Progenitor cell of endocrine pancreas (in vitro differentiated cells): ENCODE results near the gene TFEB. TPM values are rescaled to one million over a fixed set of nuclear protein-coding genes. Genes with fewer than 3 reads are reported as not detected.

ENCODE experiments used
- DNase-seq: peaks from one replicate; pipeline ENCODE4 v3.0.0; 2021; ENCODE audit warnings: low spot score; ENCODE audit not compliant: unreplicated experiment
- H3K27ac Mint-ChIP-seq: 2 replicates; pipeline ENCODE4 v1.8.0; 2021; ENCODE audit warnings: mild to moderate bottlenecking, moderate library complexity, mixed read lengths
- H3K27me3 Mint-ChIP-seq: 2 replicates; pipeline ENCODE4 v1.8.0; 2021; ENCODE audit warnings: mixed read lengths
- H3K36me3 Mint-ChIP-seq: 2 replicates; pipeline ENCODE4 v1.8.0; 2022; ENCODE audit warnings: mixed read lengths; ENCODE audit not compliant: insufficient read depth
- H3K4me1 Mint-ChIP-seq: 2 replicates; pipeline ENCODE4 v1.8.0; 2021; ENCODE audit warnings: low read depth, mixed read lengths
- H3K4me3 Mint-ChIP-seq: 2 replicates; pipeline ENCODE4 v1.8.0; 2021; ENCODE audit warnings: low read depth, mild to moderate bottlenecking, moderate library complexity, mixed read lengths
- H3K9me3 Mint-ChIP-seq: 2 replicates; pipeline ENCODE4 v1.8.0; 2021; ENCODE audit warnings: low read depth, mixed read lengths
- CTCF ChIP-seq: fragments of 200-600 bp; sonication (generic); IDR thresholded peaks from one replicate; pipeline ENCODE4 v1.5.0; 2021; ENCODE audit warnings: antibody characterized with exemption, mild to moderate bottlenecking; ENCODE audit not compliant: unreplicated experiment
- total RNA-seq: library from RNA; stranded (reverse); gene quantifications from 2 replicates; pipeline ENCODE4 v1.2.1, GENCODE V29; 2021

TFEB gene
- total RNA-seq, 1 donor from 2014 or later = 0.48 TPM

DNA sequence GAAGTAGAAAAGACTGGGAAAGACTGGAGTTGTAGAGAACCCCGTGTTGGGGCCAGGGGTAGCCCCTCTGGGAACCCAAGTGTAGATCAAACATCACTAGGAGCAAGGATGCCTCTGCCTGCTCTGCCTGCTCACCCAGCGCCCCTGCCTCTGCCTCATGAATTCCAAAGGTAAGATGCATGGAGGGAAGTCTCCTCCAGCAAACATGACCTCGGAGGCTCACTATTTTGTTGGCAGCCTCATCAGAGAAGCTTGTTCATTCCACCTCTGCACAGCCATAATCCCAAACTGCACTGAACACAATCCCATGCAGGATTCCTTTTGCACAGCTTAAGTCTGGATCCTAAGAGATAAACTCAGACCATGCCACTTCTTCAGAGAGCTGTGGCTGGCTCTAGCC is 39.4 kb upstream of the TFEB start:
- Mint-ChIP-seq H3K27ac (no peak overlapping the region), H3K9me3 (no peaks in the 10 kb centered on the region), H3K4me1 (peaks cover 6% of the 10 kb centered on the region), H3K27me3 (no peaks in the 10 kb centered on the region), H3K36me3 (peaks cover 6% of the 10 kb centered on the region), H3K4me3 (no peak overlapping the region)
- no peak for DNase-seq
- TF ChIP-seq CTCF = no peak

DNA sequence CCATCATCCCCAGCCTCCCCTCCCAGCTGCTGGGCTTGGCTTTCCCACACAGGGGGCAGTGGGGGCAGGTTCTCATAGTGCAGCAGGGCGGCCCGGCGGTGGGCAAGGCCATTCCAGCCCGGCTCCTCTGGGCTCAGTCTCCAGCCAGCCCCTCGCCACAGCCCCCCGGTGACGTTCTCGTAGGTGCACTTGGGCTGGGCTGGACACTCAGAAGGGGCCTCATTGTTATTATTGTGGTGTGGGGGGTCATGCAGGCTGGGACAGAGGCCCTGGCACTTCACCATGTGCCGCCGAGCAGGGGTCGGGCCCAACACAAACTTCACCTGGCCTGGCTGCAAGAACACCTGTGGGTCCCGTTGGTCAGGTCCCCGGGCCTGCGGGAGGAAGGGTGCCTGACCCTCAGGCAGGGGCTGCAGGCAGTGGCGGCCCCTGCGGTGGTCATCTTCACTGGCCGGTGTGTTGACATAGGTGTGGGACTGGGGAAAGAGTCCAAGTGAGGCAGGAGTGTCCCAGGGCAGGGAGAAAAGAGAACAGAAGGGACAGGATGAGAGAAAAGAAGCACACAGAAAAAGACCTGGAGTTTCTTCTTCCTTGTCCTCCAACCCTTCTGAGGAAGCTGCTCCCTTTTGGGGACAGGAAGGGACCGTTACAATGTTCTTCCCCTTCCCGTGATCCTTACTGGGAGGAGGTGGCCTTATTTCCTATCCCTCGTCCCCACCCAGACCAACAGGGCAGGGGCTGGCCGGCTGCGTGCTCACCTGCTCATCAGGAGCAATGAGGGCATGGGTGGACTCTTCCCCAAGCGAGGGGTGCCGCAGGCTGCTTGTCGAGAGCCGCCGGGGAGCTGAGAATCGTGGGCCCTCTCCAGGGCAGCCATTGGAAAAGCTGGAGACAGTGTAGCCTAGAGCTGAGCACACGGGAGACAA is 35.9 kb upstream of the TFEB start:
- no peak for DNase-seq
- Mint-ChIP-seq H3K4me3 (no peak overlapping the region), H3K9me3 (no peaks in the 10 kb centered on the region), H3K36me3 (peaks cover 6% of the 10 kb centered on the region), H3K27me3 (no peaks in the 10 kb centered on the region), H3K4me1 (peaks cover 16% of the 10 kb centered on the region), H3K27ac (no peak overlapping the region)
- TF ChIP-seq CTCF = no peak

DNA sequence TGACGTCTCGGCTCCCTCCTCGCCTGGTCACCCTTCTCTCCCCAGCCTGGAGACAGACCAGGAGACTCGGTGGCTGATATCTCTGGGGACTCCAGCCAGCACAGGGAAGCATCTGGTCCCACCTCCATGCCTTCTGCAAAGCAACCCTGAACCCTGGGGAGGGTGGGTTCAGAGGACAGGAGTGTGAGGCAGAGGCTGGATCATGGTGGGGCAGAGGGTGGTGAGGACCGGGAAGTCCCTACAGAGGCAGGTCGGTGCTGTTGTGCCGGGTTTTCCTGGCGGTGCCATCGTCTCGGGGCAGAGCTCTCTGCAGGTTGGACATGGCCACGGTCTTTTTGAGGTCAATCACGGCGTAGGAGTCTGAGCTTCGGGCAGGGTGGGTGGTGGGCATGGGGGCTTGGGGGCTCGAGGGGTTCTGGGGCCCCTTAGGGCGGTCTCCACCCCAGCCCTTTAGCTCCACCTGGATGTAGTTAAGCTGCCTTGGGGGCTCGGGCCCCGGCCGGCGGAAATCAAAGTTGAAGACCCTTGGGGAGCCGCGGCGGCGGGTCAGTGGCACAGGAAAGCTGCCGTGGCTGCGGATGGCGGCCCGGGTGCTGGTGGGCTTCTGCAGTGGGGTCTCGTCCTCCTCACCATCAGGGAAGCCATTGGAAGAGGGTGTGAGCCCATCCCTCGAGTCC is 35.1 kb upstream of the TFEB start:
- Mint-ChIP-seq H3K27me3 (no peaks in the 10 kb centered on the region), H3K4me3 (no peak overlapping the region), H3K36me3 (peaks cover 6% of the 10 kb centered on the region), H3K9me3 (no peaks in the 10 kb centered on the region), H3K27ac (no peak overlapping the region), H3K4me1 (peaks cover 16% of the 10 kb centered on the region)
- no peak for TF ChIP-seq CTCF
- no peak for DNase-seq

DNA sequence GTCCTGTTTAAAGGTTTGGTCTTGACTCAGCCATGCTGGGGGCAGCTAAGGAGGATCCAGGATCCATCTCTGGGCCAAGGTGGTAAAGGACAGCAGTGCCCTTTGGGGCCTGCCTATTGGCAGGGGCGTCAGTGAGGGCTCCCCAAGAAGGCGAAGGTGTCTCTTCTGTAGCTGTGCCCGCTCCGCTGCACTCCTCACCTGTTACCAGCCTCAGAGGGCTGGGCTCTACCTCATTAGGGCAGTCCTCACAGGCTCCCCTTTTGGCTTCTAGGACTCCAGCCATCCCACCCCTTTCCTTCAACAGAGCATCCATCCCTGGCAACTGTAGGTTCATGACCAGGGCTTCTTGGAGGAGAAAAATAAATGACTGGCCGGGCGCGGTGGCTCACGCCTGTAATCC is 34.0 kb upstream of the TFEB start:
- Mint-ChIP-seq H3K4me1 (peaks cover 16% of the 10 kb centered on the region), H3K36me3 (peaks cover 4% of the 10 kb centered on the region), H3K27ac (peak overlapping the region; percentile 79), H3K27me3 (no peaks in the 10 kb centered on the region), H3K4me3 (no peak overlapping the region), H3K9me3 (no peaks in the 10 kb centered on the region)
- no peak for DNase-seq
- TF ChIP-seq CTCF = no peak

DNA sequence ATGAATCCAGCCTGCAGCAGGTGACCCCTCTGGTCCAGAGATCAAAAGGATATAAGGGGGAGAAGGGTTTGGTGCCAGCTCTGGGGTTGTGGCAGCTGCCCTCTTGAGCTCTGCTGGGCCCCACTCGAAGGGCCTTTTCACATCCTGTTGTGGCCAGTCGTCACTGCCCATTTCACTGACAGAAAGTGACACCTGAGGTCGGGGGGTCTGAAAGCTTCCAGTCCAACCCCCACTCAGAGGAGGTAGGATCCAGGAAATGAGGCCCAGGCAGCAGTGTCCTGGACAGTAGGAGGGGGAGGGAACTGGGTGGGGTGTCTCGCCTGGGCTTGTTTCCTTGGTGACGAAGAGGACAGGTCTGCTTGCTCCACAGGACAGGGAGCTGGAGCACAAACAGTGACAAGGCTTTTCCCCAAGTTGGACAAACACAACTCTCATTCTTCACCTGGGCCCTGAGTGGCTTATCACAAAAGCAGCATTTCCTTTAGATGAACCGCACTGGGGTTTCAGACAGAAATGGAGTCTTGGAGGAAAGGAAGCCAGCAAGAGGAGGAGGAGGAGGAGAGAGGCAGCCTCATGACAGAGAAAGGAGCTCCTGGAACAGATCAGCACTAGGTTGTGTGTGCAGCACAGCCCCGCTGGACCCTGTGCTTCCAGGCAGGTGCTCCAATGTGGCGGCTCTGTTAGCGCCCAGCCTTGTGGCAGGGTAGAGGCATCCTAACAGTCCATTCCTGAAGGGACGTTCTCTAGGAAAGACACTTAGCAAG is 33.3 kb upstream of the TFEB start:
- TF ChIP-seq CTCF = no peak
- H3K36me3 Mint-ChIP-seq = peaks cover 4% of the 10 kb centered on the region

More for the DNA sequence above, 33.3 kb upstream of the TFEB start:
- H3K4me3 Mint-ChIP-seq = no peak overlapping the region
- H3K27me3 Mint-ChIP-seq = no peaks in the 10 kb centered on the region
- no peaks in the 10 kb centered on the region for H3K9me3 Mint-ChIP-seq
- no peak for DNase-seq
- peak overlapping the region; percentile 79 for H3K27ac Mint-ChIP-seq
- H3K4me1 Mint-ChIP-seq = peaks cover 16% of the 10 kb centered on the region
